HG03469 (cell line): ENCODE data around the gene CCDC93.

Source experiments
- ATAC-seq: cut with Tn5 transposase; IDR thresholded peaks from one replicate; pipeline ENCODE4 v1.9.1; 2021; ENCODE audit warnings: mild to moderate bottlenecking, moderate library complexity, moderate number of reproducible peaks; ENCODE audit not compliant: unreplicated experiment

The CCDC93 gene

GRCh38 chr2:118013724-118014491, at the start of gene CCDC93:
Gene CCDC93 (minus strand): TSS chr2:118014070. CDS start chr2:118013995, 75 bp downstream.
- peak; percentile 82 for ATAC-seq

DNA sequence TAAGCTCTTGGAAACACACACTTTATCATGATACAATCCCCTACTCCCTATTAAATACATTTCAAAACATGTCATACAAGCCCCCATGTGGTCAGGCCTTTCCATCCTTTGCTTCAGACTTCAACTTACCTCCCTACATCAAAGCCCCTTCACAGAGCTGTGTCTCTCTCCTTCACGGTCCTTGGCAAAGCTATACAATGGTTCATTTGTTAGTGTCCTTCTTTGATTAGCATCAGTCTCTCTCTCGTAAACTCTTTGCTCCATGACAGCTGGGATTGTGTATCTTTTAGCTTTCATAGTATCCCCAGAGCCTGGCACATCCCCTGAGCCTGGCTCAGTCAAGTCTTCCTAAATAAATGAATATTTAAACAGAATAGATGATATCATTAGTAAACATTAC, 48.8 kb upstream of the CCDC93 start:
- no peak for ATAC-seq

- ATAC-seq: no peak
These were observed 48.2 kb upstream of the CCDC93 start for GRCh38 chr2:118062048-118062447.

- ATAC-seq: peak; percentile 71
These were observed 47.5 kb upstream of the CCDC93 start for GRCh38 chr2:118061135-118061955.

DNA sequence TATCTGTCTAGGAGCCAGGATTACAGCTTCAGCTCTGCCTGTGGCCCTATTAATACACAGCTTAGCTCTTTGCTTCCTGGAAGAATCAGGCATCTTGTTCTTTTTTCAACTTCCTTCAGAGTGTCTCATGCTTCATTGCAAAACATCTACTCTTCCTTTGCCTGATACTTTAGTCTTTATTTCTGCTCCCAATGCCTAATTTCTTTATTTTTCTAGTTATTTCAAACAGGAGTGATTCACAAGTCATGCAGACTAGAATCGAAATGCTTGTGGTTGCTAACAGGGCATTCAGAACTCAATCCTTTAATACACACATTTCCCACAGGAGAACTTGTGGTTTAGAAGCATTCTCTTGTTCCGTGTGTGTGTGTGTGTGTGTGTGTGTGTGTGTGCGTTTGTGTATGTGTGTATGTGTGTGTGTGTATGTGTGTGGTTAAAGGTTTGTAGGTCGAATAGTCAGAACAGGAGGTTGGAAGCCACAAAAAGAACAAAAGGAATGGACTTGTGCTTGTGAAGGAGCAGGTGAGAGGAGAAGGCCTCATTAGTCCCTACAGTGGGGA, 46.1 kb upstream of the CCDC93 start:
- ATAC-seq: no peak

- no peak for ATAC-seq
These were observed 45.1 kb upstream of the CCDC93 start for GRCh38 chr2:118058951-118059350.

DNA sequence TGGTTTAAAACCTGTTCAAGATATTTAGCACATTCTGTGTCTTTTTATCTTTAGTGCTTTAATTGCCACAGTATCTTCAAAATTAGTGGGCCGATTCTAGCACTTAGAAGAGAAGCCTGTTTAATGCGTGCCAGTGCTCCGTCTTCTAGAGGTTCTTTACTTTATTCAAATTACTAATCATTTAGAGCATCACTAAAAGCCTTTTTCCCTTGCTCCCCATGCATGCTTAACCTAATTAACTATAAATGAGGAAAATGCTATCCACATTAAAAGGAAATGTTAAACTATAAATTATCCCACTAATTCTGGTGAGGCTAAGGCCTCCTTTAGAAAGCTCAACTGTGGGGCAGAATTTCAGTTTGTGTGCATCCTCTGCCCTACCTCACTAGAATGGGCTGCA, 42.9 kb upstream of the CCDC93 start:
- no peak for ATAC-seq

DNA sequence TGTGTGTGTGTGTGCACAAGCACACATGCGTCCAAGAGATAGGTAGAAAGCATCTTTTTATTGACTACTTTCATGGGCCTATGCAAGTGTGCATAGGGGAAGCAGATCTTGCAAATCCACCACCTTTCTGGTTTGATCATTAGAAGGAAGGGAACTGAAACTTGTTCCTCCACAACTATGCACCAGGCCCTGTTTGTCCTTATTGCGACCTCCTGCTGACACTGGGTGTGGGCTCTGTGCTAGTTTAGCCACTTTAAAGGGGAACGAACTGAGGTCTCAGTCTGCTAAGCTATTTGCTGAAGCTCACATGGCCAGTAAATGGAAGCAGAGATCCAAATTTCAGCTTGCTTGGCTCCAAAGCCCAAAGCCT, 42.3 kb upstream of the CCDC93 start:
- peak; percentile 82 for ATAC-seq

- ATAC-seq: peak; percentile 77
These were observed 41.8 kb upstream of the CCDC93 start for GRCh38 chr2:118055512-118056164.

GRCh38 chr2:118054213-118055008, 40.5 kb upstream of the CCDC93 start:
- no peak for ATAC-seq

DNA sequence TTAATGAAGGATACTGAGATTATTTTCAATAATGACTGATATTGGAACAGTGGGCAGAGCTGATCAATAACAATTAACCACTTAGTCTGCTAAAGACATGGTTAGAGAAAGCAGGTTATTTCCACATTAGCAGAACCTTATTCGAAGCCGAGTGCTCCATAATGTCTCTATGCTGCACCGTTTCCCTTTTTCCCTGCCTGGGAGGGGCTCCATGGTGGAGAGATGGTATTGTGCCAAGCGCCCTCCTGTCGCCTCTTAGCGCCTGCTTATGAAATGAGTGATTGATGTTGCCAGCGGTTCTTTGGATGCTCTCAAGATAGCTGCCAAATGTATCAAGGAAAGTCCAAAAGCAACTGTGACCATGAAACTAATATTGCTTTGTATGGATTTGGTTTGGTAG, 39.8 kb upstream of the CCDC93 start:
- no peak for ATAC-seq

DNA sequence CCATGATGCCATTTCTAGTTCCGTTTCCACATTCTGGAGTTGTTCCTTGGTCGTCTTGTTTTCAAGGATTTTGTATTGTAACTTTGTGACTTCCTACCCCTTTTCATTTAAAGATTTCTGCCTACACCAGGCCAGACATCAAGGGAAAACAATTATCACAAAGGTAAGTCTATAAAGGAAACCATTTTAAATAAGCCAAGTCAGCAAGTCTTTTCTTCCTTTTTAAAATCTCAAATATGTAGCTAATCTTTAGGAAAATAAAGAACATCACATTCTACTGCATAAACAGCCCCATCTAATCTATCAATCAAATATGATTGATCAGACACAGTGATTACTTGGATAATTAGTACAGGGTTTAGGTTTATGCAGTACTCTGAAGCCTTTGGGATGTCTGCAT, 38.6 kb upstream of the CCDC93 start:
- no peak for ATAC-seq

GRCh38 chr2:118051826-118052358, 38.0 kb upstream of the CCDC93 start:
- no peak for ATAC-seq

DNA sequence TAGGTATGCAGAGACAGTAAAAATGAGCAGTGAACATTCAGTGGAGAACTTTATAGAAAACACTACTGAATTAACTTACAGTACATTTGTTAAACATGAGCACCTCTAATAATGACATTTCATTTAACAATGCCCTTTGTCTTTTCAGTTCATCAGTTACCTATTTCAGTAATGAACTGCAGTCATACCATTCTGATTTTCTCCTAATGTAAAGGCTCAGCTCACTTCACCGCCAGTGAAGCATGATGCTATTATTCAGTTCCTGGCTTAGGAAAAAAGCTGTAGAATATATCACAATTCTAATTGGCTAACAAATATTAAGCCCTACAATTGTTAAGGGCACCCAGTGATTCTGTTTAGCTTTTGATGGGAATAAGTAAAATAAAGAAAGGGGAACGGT, 37.1 kb upstream of the CCDC93 start:
- ATAC-seq: no peak

GRCh38 chr2:118050386-118050785, 36.5 kb upstream of the CCDC93 start:
- ATAC-seq: no peak

- peak; percentile 53 for ATAC-seq
These were observed 35.9 kb upstream of the CCDC93 start for GRCh38 chr2:118049816-118050140.

DNA sequence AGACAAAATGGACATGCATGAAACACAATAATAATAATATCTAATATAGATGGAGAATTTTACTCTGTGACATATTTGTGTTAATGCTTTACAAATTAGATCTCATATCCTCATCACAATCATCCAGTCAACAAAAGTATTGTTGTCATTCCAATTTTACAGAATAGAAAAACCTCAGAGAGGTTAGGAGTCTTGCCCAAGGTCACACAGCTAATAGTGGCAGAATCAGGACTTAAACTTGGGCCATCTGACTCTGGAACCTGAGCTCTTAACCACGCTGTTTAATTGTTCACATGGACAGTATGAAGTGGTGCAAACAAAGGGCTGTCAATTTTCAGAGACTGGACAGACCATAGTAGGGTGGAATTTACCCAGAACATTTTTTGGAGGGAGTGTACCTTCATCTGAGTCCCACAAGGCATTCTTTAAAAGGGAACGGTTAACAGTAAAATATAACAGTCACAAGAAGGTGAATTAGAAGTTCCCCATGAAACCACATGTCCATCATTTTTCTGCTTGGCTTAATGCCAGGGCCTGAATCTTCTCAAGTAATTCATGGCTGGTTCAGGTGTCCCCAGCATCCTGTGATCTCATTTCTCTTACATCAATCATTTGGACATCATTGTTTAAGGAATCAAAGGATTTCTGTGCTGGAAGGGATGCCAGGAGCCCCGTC, 35.4 kb upstream of the CCDC93 start:
- ATAC-seq: no peak

DNA sequence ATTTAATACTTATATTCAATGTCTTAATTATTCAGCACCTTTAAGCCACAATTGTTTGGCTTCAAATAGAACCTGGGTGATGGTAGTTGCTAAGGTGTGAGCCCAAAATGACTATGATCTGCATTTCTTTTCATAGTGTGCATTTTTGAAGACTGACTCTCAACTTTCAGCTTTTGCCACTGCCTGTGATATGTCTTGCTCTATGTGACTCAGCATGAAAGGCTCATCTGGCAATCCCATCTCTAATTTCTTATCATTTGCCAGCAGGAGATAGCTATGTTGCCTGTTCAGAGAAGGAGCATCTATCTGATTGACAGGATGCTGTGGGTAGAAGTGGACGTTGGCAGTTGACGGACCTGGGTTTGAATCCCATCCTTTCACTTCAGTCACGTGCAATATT, 34.5 kb upstream of the CCDC93 start:
- no peak for ATAC-seq

GRCh38 chr2:118047380-118047826, 33.5 kb upstream of the CCDC93 start:
- no peak for ATAC-seq
